Neuronal stem cell (in vitro differentiated cells): ENCODE results near the gene KRTAP5-11.
"Not testable (repeated sequence)": the region's sequence is repeated elsewhere in the genome, so short reads cannot be mapped to it uniquely, and the experiment has no call there.

ENCODE experiments used
- DNase-seq: peaks from one replicate; pipeline ENCODE4 v3.0.0-alpha.2; 2013; ENCODE audit warnings: low spot score
- H2AFZ ChIP-seq: one replicate; pipeline ENCODE4 v1.6.1; 2013; ENCODE audit warnings: mild to moderate bottlenecking, low read length, inconsistent platforms
- H2AK5ac ChIP-seq: 2 replicates; pipeline ENCODE4 v1.6.1; 2013; ENCODE audit warnings: low read depth, mild to moderate bottlenecking, inconsistent platforms, low read length, moderate library complexity, mixed read lengths
- H2BK120ac ChIP-seq: 2 replicates; pipeline ENCODE4 v1.6.1; 2013; ENCODE audit warnings: low read depth, mild to moderate bottlenecking, inconsistent platforms, low read length, moderate library complexity, mixed read lengths
- H2BK12ac ChIP-seq: one replicate; pipeline ENCODE4 v1.6.1; 2013; ENCODE audit warnings: low read length, inconsistent platforms
- H2BK15ac ChIP-seq: 2 replicates; pipeline ENCODE4 v1.6.1; 2013; ENCODE audit warnings: mild to moderate bottlenecking, low read length, inconsistent platforms, mixed read lengths
- H2BK5ac ChIP-seq: one replicate; pipeline ENCODE4 v1.6.1; 2013; ENCODE audit warnings: inconsistent platforms, mild to moderate bottlenecking, low read length, moderate library complexity
- H3K14ac ChIP-seq: one replicate; pipeline ENCODE4 v1.6.1; 2013; ENCODE audit warnings: low read length, inconsistent platforms
- H3K18ac ChIP-seq: 2 replicates; pipeline ENCODE4 v1.6.1; 2013; ENCODE audit warnings: low read length, inconsistent platforms
- H3K23ac ChIP-seq: 2 replicates; pipeline ENCODE4 v1.6.1; 2013; ENCODE audit warnings: low read depth, mild to moderate bottlenecking, mixed read lengths, low read length, inconsistent platforms; ENCODE audit not compliant: poor library complexity
- H3K27ac ChIP-seq: replicated peaks from 3 replicates; pipeline ENCODE4 v1.5.1; 2013; ENCODE audit warnings: low read length, inconsistent platforms
- H3K27me3 ChIP-seq, 3 experiments: 2 replicates each; pipeline ENCODE4 v1.6.1; 2013; ENCODE audit warnings: low read length in 3 of 3, mild to moderate bottlenecking in 2 of 3, inconsistent platforms in 1 of 3, low read depth in 1 of 3, mixed read lengths in 1 of 3, moderate library complexity in 1 of 3; ENCODE audit not compliant: control insufficient read depth in 3 of 3, insufficient read depth in 3 of 3
- H3K36me3 ChIP-seq, 2 donors: replicated peaks in 1 of 2; 2 replicates each; pipeline ENCODE4 v1.6.1; 2013; ENCODE audit warnings: low read length in 2 of 2; ENCODE audit not compliant: control insufficient read depth in 2 of 2, insufficient read depth in 2 of 2
- H3K4ac ChIP-seq: 2 replicates; pipeline ENCODE4 v1.6.1; 2013; ENCODE audit warnings: inconsistent platforms, mild to moderate bottlenecking, low read length, moderate library complexity
- H3K4me1 ChIP-seq, 2 donors: 1 replicate in 1 of 2; 2 replicates in 1 of 2; pipeline ENCODE4 v1.6.1; 2013; ENCODE audit warnings: low read length in 2 of 2, low read depth in 1 of 2; ENCODE audit not compliant: control insufficient read depth in 2 of 2, insufficient read depth in 1 of 2
- H3K4me2 ChIP-seq: one replicate; pipeline ENCODE4 v1.6.1; 2013; ENCODE audit warnings: mild to moderate bottlenecking, low read length, inconsistent platforms; ENCODE audit not compliant: insufficient read depth, poor library complexity, severe bottlenecking
- H3K4me3 ChIP-seq, 2 donors: 2 replicates each; pipeline ENCODE4 v1.5.1; 2013; ENCODE audit warnings: low read length in 2 of 2, mild to moderate bottlenecking in 2 of 2, inconsistent platforms in 1 of 2, moderate library complexity in 1 of 2
- H3K79me1 ChIP-seq: one replicate; pipeline ENCODE4 v1.6.1; 2013; ENCODE audit warnings: low read depth, mild to moderate bottlenecking, inconsistent platforms, low read length, moderate library complexity
- H3K9ac ChIP-seq: one replicate; pipeline ENCODE4 v1.6.1; 2013; ENCODE audit warnings: mild to moderate bottlenecking, low read depth, low read length, inconsistent platforms; ENCODE audit not compliant: poor library complexity
- H3K9me3 ChIP-seq, 2 donors: replicated peaks in 1 of 2; 2 replicates each; pipeline versions ENCODE3 to v1.6.1; 2013; ENCODE audit warnings: low read length in 2 of 2, mild to moderate bottlenecking in 2 of 2, inconsistent platforms in 1 of 2, low read depth in 1 of 2, mixed read lengths in 1 of 2, moderate library complexity in 1 of 2; ENCODE audit not compliant: control insufficient read depth in 2 of 2, insufficient read depth in 1 of 2
- H4K8ac ChIP-seq: one replicate; pipeline ENCODE4 v1.6.1; 2013; ENCODE audit warnings: low read depth, mild to moderate bottlenecking, inconsistent platforms, low read length, moderate library complexity
- H4K91ac ChIP-seq: one replicate; pipeline ENCODE4 v1.6.1; 2013; ENCODE audit warnings: low read length, low read depth, mild to moderate bottlenecking, inconsistent platforms; ENCODE audit not compliant: poor library complexity
- WGBS, 2 donors: extraction: QIAGEN DNeasy Blood & Tissue Kit; methylation state at CpG; one replicate each; pipeline ENCODE4 v1.1.7; 2013; ENCODE audit warnings: missing lambda C conversion rate in 2 of 2, mixed read lengths in 1 of 2; ENCODE audit not compliant: insufficient read length in 2 of 2, insufficient replicate concordance in 1 of 2; ENCODE audit errors: extremely low coverage in 2 of 2; 5-methylcytosine and 5-hydroxymethylcytosine counted together

KRTAP5-11 gene

DNA sequence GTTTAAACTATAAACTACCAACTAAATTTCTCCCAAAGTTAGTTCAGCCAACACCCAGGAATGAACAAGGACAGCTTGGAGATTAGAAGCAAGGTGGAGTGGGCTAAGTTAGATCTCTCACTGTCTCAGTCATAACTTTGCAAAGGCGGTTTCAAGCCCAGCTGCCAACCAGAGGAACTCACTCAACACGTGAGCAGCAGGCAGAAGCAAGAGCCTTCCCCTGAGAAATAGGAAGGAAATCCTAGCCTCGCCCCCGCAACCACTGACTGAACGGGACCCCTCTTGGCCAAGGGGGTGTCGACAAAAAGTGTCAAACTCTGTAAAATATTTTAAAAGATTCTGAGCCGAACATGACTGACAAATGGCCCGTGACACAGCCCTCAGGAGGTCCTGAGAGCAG is 38.8 kb downstream of the KRTAP5-11 start:
- Histone ChIP-seq H2AFZ (no peak overlapping the region), H2BK120ac (no peak overlapping the region), H3K4me2 (no peak overlapping the region), H4K8ac (no peak overlapping the region), H3K4ac (no peak overlapping the region), H3K27ac (no peak overlapping the region), H3K36me3 (no peaks in the 10 kb centered on the region), H3K18ac (no peak overlapping the region), H3K9me3 (peaks cover 0 to 3% of the 10 kb centered on the region in 2 donors), H3K27me3 (peaks cover 0 to 10% (median 0%) of the 10 kb centered on the region in 3 experiments), H3K23ac (no peak overlapping the region), H2BK5ac (no peak overlapping the region), H2BK15ac (no peak overlapping the region), H4K91ac (no peak overlapping the region), H3K4me3 (no peak overlapping the region), H3K79me1 (no peaks in the 10 kb centered on the region), H2AK5ac (no peak overlapping the region), H3K14ac (no peak overlapping the region), H2BK12ac (no peak overlapping the region), H3K4me1 (no peaks in the 10 kb centered on the region), H3K9ac (no peak overlapping the region)
- WGBS, 2 donors, result no CpG with 5 or more reads among the region's 8 CpGs
- no peak for DNase-seq

DNA sequence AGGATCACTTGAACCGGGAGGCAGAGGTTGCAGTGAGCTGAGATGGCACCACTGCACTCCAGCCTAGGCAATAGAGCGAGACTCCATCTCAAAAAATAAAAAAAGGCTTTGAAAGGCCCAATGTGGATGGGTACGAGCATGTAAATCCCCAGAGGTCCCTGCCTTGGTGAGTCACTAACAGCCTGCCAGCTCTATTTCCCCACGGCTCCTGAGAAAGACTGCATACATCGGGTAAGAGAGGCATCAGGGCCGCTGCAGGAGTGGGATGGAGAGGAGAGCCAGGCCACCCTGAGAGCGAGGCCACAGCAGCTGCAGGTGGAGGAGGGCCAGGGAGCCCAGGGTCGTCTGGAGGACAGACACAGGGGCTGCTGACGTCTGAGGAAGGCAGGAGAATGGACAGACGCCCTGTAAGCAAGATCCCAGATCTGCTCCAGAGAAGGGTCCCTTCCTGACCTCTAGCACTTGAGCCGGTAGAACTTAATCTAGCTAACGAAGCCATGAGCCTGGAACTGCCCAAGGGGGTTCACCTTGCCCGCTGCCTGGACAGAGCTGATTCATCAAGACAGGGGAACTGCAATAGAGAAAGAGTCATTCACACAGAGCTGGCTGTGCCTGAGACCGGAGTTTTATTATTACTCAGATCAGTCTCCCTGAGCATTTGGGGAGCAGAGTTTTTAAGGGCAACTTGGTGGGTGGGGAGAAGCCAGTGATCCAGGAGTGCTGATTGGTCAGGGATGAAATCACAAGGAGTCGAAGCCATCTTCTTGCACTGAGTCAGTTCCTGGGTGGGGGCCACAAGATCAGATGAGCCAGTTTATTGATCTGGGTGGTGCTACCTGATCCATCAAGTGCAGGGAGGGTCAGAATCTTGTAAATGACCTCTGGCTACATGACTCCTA is 39.5 kb downstream of the KRTAP5-11 start:
- H2AFZ ChIP-seq, result no peak overlapping the region
- H4K8ac ChIP-seq, result no peak overlapping the region
- H3K4ac ChIP-seq, result no peak overlapping the region
- peaks cover 0 to 3% of the 10 kb centered on the region in 2 donors for H3K9me3 ChIP-seq
- peak overlapping the region; percentile 82 for H3K18ac ChIP-seq
- no peak overlapping the region for H2BK12ac ChIP-seq
- no peak overlapping the region for H3K27ac ChIP-seq
- no peak overlapping the region for H3K4me3 ChIP-seq
- no peaks in the 10 kb centered on the region for H3K79me1 ChIP-seq
- H3K27me3 ChIP-seq, result peaks cover 0 to 14% (median 0%) of the 10 kb centered on the region in 3 experiments
- no peak for DNase-seq
- no peak overlapping the region for H3K14ac ChIP-seq
- no peak overlapping the region for H2BK15ac ChIP-seq
- no peaks in the 10 kb centered on the region for H3K36me3 ChIP-seq
- H2AK5ac ChIP-seq, result no peak overlapping the region
- no peak overlapping the region for H4K91ac ChIP-seq
- H2BK5ac ChIP-seq, result no peak overlapping the region
- no peak overlapping the region for H3K9ac ChIP-seq
- no peak overlapping the region for H3K4me2 ChIP-seq
- H3K4me1 ChIP-seq, result no peaks in the 10 kb centered on the region
- no peak overlapping the region for H2BK120ac ChIP-seq
- H3K23ac ChIP-seq, result no peak overlapping the region
- WGBS, 2 donors, result no CpG with 5 or more reads among the region's 15 CpGs

DNA sequence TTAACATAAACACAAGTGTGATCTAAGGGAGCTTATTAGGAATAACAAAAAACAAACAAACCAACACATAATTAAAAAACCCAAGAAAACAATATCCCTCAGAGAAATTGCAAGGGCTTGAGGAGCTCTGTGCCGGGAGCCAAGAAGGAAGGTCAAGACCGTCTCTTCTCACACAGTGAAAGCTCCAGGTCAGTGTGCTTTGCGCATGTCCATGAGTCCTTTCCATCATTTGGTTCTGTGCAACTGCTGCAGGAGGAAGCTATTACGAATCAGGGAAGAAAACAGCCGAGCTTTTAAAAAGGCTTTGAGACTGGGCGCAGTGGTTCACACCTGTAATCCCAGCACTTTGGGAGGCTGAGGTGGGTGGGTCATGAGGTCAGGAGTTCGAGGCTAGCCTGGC is 40.3 kb downstream of the KRTAP5-11 start:
- no peak overlapping the region for H3K23ac ChIP-seq
- H2BK12ac ChIP-seq, result no peak overlapping the region
- no peak overlapping the region for H4K8ac ChIP-seq
- peaks cover 0 to 14% (median 0%) of the 10 kb centered on the region in 3 experiments for H3K27me3 ChIP-seq
- H3K9ac ChIP-seq, result no peak overlapping the region
- H3K36me3 ChIP-seq, result no peaks in the 10 kb centered on the region
- H2AK5ac ChIP-seq, result no peak overlapping the region
- H2AFZ ChIP-seq, result no peak overlapping the region
- H3K4me1 ChIP-seq, result no peaks in the 10 kb centered on the region
- DNase-seq, result no peak
- H4K91ac ChIP-seq, result no peak overlapping the region
- no CpG with 5 or more reads among the region's 7 CpGs for WGBS, 2 donors
- H3K27ac ChIP-seq, result no peak overlapping the region
- H3K4ac ChIP-seq, result no peak overlapping the region
- H3K9me3 ChIP-seq, result peaks cover 0 to 3% of the 10 kb centered on the region in 2 donors
- H3K14ac ChIP-seq, result no peak overlapping the region
- no peak overlapping the region for H3K18ac ChIP-seq
- H2BK15ac ChIP-seq, result no peak overlapping the region
- no peak overlapping the region for H2BK5ac ChIP-seq
- H3K79me1 ChIP-seq, result no peaks in the 10 kb centered on the region
- H3K4me2 ChIP-seq, result no peak overlapping the region
- no peak overlapping the region for H2BK120ac ChIP-seq
- H3K4me3 ChIP-seq, result no peak overlapping the region

GRCh38 chr11:71540521-71541304 is 42.0 kb downstream of the KRTAP5-11 start:
- H3K9me3 ChIP-seq, H2AFZ ChIP-seq, H2BK120ac ChIP-seq, H3K36me3 ChIP-seq, H3K18ac ChIP-seq, H3K4ac ChIP-seq, H2BK5ac ChIP-seq, H3K4me1 ChIP-seq, H3K9ac ChIP-seq, H2BK15ac ChIP-seq, H2AK5ac ChIP-seq, H3K4me2 ChIP-seq, H3K27ac ChIP-seq, H3K79me1 ChIP-seq, H4K8ac ChIP-seq, H3K23ac ChIP-seq, H4K91ac ChIP-seq, H2BK12ac ChIP-seq, DNase-seq, H3K14ac ChIP-seq, H3K4me3 ChIP-seq: not testable (repeated sequence)
- no CpG with 5 or more reads among the region's 9 CpGs for WGBS, 2 donors
- H3K27me3 ChIP-seq, result peaks cover 0 to 14% (median 0%) of the 10 kb centered on the region in 3 experiments
